ENCODE measurements around the gene FIGNL2. TPM values are rescaled to one million over a fixed set of nuclear protein-coding genes. Genes with fewer than 3 reads are reported as not detected.

The FIGNL2 gene
- total and polyA plus RNA-seq, 2 donors (not counting 1 experiment from before 2014, with no cell fraction given) = 0.07 to 0.17 TPM

GRCh38 chr12:51870504-51870903 is 22.0 kb upstream of the FIGNL2 start:
- TF ChIP-seq CTCF (conservative IDR thresholded peaks at IDR 0.05 in 1 of 2, IDR thresholded peaks at IDR 0.05 in 1 of 2; ENCODE audit: low read depth in 1 of 2, low read length in 2 of 2) (no peak), EZH2 (IDR thresholded peaks at IDR 0.05; ENCODE audit: low read length, missing control alignments) (no peak)
- Histone ChIP-seq H3K9ac (ENCODE audit: insufficient read depth, low read length) (no peak overlapping the region), H3K79me2 (ENCODE audit: control insufficient read depth, insufficient read depth, low read length) (no peaks in the 10 kb centered on the region), H3K9me3 (ENCODE audit: control insufficient read depth, insufficient read depth, low read depth, low read length) (no peaks in the 10 kb centered on the region), H3K4me3 (replicated peaks in 1 of 4; ENCODE audit: control extremely low read depth in 1 of 4, insufficient read depth in 1 of 4, low read depth in 3 of 4, low read length in 4 of 4) (no peak overlapping the region), H3K36me3 (ENCODE audit: control insufficient read depth, insufficient read depth, low read length) (no peaks in the 10 kb centered on the region), H2AFZ (ENCODE audit: low read length) (no peak overlapping the region), H3K27me3 (ENCODE audit: control insufficient read depth, insufficient read depth, low read length) (peaks cover 10% of the 10 kb centered on the region), H3K4me2 (ENCODE audit: extremely low read depth, insufficient read depth, low read length) (no peak overlapping the region), H4K20me1 (ENCODE audit: control insufficient read depth, extremely low read depth, insufficient read depth, low read length) (no peaks in the 10 kb centered on the region), H3K4me1 (ENCODE audit: control insufficient read depth, extremely low read depth, insufficient read depth, low read length) (no peaks in the 10 kb centered on the region), H3K27ac (ENCODE audit: insufficient read depth, low read length) (no peak overlapping the region)
- no peak for DNase-seq (ENCODE audit: low read depth in 2 of 2)

- Histone ChIP-seq H3K79me2 (ENCODE audit: control insufficient read depth, insufficient read depth, low read length) (no peaks in the 10 kb centered on the region), H3K4me3 (replicated peaks in 1 of 4; ENCODE audit: control extremely low read depth in 1 of 4, insufficient read depth in 1 of 4, low read depth in 3 of 4, low read length in 4 of 4) (no peak overlapping the region), H3K9ac (ENCODE audit: insufficient read depth, low read length) (no peak overlapping the region), H3K9me3 (ENCODE audit: control insufficient read depth, insufficient read depth, low read depth, low read length) (no peaks in the 10 kb centered on the region), H3K27ac (ENCODE audit: insufficient read depth, low read length) (no peak overlapping the region), H3K4me2 (ENCODE audit: extremely low read depth, insufficient read depth, low read length) (no peak overlapping the region), H2AFZ (ENCODE audit: low read length) (no peak overlapping the region), H4K20me1 (ENCODE audit: control insufficient read depth, extremely low read depth, insufficient read depth, low read length) (no peaks in the 10 kb centered on the region), H3K27me3 (ENCODE audit: control insufficient read depth, insufficient read depth, low read length) (peaks cover 16% of the 10 kb centered on the region), H3K36me3 (ENCODE audit: control insufficient read depth, insufficient read depth, low read length) (no peaks in the 10 kb centered on the region), H3K4me1 (ENCODE audit: control insufficient read depth, extremely low read depth, insufficient read depth, low read length) (no peaks in the 10 kb centered on the region)
- DNase-seq (ENCODE audit: low read depth in 2 of 2) = no peak
- TF ChIP-seq EZH2 (IDR thresholded peaks at IDR 0.05; ENCODE audit: low read length, missing control alignments) (no peak), CTCF (conservative IDR thresholded peaks at IDR 0.05 in 1 of 2, IDR thresholded peaks at IDR 0.05 in 1 of 2; ENCODE audit: low read depth in 1 of 2, low read length in 2 of 2) (no peak)
These were observed 21.4 kb upstream of the FIGNL2 start for GRCh38 chr12:51869931-51870330.

DNA sequence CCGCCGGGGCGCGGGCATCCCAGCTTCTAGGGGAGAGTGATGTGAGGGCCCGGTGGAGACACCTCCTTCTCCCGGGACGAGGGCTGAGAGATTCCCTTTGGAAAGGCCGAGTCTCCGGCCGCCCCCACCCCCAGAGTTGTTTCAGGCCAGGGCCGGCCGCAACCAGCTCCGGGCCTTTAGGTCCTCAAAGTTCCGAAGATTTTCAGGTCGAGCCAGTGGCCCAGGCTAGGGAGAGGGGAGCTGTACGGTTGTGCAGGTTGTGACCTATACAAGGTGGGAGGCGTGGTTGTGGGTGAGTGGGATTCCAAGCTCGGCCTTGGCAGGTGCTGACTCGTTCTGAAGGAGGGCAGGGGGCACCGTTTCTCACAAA is 21.0 kb upstream of the FIGNL2 start:
- DNase-seq (ENCODE audit: low read depth in 2 of 2) = no peak
- Histone ChIP-seq H2AFZ (ENCODE audit: low read length) (peak overlapping the region; percentile 78), H3K27me3 (ENCODE audit: control insufficient read depth, insufficient read depth, low read length) (peaks cover 18% of the 10 kb centered on the region), H4K20me1 (ENCODE audit: control insufficient read depth, extremely low read depth, insufficient read depth, low read length) (no peaks in the 10 kb centered on the region), H3K4me1 (ENCODE audit: control insufficient read depth, extremely low read depth, insufficient read depth, low read length) (peaks cover 2% of the 10 kb centered on the region), H3K9ac (ENCODE audit: insufficient read depth, low read length) (no peak overlapping the region), H3K79me2 (ENCODE audit: control insufficient read depth, insufficient read depth, low read length) (no peaks in the 10 kb centered on the region), H3K9me3 (ENCODE audit: control insufficient read depth, insufficient read depth, low read depth, low read length) (no peaks in the 10 kb centered on the region), H3K4me2 (ENCODE audit: extremely low read depth, insufficient read depth, low read length) (peak overlapping the region; percentile 88), H3K36me3 (ENCODE audit: control insufficient read depth, insufficient read depth, low read length) (no peaks in the 10 kb centered on the region), H3K27ac (ENCODE audit: insufficient read depth, low read length) (no peak overlapping the region), H3K4me3 (replicated peaks in 1 of 4; ENCODE audit: control extremely low read depth in 1 of 4, insufficient read depth in 1 of 4, low read depth in 3 of 4, low read length in 4 of 4) (peak overlapping the region in 1 of 4 experiments; percentile 58)
- TF ChIP-seq CTCF (conservative IDR thresholded peaks at IDR 0.05 in 1 of 2, IDR thresholded peaks at IDR 0.05 in 1 of 2; ENCODE audit: low read depth in 1 of 2, low read length in 2 of 2) (no peak), EZH2 (IDR thresholded peaks at IDR 0.05; ENCODE audit: low read length, missing control alignments) (no peak)
